Hematopoietic multipotent progenitor cell treated with erythropoietin and hydrocortisone succinate and interleukin-3 and kit ligand, for 4 days (in vitro differentiated cells): Measurements from ENCODE around the gene ZSWIM8.
A peak's percentile ranks its signal among the peaks of the same experiment; 100 is the strongest.
"Not testable (repeated sequence)": the region's sequence is repeated elsewhere in the genome, so short reads cannot be mapped to it uniquely, and the experiment has no call there.

ENCODE experiments used
- DNase-seq: peaks from one replicate; pipeline ENCODE4 v3.0.0-alpha.2; 2015

ZSWIM8 gene

DNA sequence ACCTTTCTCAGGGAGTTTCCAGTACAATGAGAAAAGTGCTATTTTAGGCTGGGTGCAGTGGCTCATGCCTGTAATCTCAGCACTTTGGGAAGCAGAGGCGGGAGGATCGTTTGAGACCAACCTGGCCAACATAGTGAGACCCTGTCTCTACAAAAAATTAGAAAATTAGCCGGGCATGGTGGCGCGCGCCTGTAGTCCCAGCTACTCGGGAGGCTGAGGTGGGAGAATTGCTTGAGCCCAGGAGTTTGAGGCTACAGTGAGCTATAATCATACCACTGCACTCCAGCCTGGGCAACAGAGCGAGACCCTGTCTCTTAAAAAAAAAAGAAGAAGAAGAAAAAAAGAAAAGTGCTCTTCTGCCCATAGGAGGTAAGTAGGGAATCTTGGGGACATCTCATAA, 10.6 kb downstream of the ZSWIM8 start:
- DNase-seq, result not testable (repeated sequence)

DNA sequence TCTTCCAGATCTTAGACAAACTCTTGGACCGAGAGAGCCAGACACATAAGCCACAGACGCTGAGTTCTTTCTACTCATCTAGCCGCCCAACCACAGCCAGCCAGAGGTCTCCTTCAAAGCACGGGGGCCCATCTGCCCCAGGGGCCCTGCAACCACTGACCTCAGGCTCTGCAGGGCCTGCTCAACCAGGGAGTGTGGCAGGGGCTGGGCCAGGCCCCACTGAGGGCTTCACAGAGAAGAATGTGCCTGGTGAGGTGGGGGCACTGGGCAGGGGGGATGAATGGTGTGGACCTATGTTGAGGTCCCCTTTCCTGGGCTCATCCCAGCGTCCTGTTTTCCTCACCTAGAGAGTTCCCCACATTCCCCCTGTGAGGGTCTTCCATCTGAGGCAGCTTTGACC, 11.4 kb downstream of the ZSWIM8 start:
- DNase-seq, result no peak

DNA sequence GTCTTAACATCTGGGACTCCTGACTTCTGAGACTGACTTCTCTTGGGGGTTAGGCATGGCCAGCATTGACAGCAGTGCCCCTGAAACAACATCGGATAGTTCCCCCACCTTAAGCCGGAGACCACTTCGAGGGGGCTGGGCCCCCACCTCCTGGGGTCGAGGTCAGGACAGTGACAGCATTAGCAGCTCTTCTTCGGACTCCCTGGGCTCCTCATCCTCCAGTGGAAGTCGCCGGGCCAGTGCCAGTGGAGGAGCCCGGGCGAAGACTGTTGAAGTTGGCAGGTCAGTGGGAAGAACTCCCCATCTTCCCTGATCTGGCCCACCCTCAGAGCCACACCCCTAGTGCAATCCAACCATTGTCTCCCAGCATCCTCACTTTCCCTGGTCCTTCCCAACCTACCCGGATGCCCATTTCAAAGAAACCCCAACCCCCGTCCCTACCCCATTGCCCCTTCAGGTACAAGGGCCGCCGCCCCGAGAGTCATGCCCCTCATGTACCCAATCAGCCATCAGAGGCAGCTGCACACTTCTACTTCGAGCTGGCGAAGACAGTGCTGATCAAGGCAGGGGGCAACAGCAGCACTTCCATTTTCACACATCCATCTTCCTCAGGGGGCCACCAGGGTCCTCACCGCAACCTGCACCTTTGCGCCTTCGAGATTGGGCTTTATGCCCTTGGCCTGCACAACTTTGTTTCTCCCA, 12.1 kb downstream of the ZSWIM8 start:
- DNase-seq, result no peak

DNA sequence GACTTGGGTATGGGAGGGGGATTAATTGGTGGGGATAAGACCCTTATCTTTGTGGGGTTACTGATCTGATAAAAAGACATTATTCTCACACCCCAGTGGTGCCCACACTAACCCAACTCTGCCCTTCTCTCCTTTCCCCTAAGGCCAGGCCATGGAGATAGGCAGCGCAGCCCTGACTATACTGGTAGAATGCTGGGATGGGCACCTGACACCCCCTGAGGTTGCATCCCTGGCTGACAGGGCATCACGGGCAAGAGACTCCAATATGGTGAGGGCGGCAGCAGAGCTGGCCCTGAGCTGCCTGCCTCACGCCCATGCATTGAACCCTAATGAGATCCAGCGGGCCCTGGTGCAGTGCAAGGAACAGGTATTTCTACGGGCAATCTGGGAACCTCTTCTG, 12.7 kb downstream of the ZSWIM8 start:
- no peak for DNase-seq

DNA sequence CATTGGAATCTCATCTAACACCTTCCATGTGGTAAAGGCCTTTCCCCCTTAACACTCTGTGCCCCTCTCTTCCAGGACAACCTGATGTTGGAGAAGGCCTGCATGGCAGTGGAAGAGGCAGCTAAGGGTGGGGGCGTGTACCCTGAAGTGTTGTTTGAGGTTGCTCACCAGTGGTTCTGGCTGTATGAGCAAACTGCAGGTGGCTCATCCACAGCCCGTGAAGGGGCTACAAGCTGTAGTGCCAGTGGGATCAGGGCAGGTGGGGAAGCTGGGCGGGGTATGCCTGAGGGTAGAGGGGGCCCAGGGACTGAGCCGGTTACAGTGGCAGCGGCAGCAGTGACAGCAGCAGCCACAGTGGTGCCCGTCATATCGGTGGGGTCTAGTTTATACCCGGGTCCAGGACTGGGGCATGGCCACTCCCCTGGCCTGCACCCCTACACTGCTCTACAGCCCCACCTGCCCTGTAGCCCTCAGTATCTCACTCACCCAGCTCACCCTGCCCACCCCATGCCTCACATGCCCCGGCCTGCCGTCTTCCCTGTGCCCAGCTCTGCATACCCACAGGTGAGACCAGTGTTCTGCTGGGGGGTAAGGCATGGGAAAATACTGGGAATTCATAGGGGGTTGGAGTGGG, 13.6 kb downstream of the ZSWIM8 start:
- DNase-seq, result no peak

DNA sequence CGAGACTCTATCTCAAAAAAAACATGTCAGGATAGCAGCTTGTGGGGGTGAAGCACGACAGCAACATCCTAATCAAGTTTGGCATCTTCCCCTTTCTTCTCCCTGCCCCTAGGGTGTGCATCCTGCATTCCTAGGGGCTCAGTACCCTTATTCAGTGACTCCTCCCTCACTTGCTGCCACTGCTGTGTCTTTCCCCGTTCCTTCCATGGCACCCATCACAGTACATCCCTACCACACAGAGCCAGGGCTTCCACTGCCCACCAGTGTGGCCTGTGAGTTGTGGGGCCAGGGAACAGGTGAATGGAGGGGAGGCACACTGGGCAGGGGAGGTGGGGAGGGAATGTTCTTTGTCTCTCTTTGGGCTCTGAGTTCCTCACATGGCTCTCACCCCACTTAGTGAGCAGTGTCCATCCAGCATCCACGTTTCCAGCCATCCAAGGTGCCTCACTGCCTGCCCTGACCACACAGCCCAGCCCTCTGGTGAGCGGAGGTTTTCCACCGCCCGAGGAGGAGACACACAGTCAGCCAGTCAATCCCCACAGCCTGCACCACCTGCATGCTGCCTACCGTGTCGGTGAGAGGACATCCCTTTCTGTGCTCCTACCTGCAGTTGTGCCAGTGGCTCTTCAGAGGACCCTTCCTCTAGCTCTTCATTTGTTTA, 14.6 kb downstream of the ZSWIM8 start:
- no peak for DNase-seq

DNA sequence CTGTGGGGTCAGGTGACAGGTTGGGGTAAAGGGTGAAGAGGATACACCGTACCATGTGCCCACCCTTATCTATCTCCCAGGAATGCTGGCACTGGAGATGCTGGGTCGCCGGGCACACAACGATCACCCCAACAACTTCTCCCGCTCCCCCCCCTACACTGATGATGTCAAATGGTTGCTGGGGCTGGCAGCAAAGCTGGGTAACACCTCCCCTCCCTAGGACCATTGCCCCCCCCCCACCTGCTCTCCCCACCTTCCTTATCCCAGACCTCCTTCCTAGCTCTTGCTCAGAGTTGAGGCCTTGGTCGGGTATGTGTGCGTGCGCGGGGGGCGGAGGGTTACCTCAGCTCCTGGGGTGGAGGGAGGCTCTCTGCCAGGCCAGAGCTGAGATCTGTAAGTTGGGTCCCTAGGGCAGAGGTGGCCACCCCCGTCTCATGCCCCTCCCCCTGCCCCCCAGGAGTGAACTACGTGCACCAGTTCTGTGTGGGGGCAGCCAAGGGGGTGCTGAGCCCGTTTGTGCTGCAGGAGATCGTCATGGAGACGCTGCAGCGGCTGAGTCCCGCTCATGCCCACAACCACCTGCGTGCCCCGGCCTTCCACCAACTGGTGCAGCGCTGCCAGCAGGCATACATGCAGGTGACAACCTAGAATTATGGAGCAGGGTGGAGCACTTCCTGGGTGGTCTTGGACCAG, 15.3 kb downstream of the ZSWIM8 start:
- no peak for DNase-seq

DNA sequence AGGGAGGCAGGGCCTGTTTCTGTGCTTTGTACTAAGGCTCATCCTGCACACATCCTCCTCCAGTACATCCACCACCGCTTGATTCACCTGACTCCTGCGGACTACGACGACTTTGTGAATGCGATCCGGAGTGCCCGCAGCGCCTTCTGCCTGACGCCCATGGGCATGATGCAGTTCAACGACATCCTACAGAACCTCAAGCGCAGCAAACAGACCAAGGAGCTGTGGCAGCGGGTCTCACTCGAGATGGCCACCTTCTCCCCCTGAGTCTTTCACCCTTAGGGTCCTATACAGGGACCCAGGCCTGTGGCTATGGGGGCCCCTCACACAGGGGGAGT, 15.8 kb downstream of the ZSWIM8 start:
- no peak for DNase-seq

DNA sequence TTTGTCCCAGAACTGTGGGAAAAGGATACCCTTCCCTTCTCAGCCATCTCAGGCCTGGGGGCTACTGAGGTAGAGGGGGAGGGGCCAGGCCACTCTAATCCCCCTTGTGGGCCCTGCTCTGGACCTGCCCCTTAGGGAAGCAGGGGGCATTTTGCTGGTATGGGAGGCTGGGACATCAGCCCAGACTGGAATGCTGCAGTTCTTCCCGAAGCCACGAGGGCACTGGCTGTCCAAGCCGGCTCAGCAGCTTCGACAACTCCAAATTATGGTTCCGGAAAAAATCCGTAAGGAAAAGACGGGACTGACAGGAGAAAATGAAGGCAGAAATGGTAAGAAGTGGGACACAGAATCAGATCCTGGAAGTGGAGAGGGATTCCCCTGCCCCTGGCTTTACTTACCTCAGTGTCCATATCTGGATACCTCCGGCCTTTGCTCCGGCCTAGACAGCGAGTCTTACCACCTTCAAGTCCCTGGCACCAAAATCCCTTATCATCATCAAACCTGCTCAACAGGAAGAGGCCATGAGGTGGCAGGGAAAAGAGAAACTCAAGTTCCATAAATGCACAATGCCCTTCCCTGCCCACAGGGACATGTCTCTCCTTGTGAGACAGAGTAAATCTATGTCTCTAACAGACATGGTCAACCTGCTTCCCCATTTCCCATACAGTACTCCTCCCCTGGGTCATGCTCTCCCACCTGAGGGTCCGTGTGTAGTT, 17.0 kb downstream of the ZSWIM8 start:
- DNase-seq, result no peak

DNA sequence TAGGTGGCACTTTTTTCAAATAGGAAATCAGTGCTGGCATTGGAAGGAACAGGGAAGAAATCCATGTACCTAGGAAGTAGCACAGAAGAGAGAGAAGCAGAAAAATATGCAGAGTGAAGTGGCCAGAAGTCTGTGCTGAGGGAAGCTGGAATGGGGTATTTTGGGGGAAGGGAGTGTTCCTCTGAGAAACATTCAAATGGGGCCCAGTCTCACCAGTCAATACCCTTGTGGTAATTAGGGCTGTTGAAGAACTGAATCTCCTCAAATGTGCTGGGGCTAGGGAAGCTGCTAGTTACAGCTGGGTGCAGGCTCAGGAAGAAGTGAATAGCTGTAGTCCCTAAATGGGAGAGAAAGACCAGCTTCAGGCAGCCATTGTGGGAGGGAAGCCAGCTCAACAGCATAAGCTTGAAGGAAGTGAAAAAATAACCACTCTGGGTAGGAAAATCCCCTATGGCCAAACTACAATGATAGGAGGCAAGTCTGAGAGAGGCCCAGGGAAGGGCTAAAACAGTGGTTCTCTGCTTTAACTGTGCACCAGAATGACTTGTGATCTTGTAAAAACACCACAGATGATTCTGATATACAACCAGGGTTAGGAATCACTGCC, 18.4 kb downstream of the ZSWIM8 start:
- DNase-seq, result no peak

DNA sequence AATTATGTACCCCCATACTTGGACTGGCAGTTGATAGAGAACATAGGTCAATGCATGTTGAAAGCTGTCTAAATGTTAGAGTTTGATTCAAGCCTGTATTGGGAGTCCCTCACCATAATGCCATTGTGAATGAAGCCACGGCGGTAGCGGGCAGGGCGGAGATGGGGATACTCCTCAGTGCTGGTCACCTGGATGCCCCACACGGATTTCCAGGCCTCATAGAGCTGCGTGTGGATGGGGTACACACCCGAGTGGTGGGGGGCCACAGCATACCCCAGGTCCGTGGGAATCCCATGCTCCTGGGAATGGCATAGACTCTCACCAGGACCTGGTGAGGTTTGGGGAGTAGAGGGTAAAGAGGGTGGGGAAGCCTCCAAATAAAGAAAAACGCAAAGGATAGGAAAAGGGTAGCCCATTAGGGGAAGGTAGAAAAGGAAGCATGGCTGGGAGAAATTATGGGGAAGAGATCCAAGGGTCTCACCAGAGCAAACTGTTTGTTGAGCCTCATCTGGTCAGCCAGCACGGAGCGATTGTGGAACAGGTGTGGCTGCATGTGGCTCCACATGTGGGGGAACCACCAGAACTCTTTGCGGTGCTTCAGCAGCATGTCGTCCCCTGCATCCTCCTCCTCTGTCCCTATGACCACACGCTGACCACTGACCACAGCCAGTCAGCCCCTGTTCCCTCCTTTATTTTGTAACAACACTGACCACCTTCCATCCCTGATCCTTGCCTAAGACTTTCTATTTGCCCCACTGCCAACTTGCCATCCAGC, 21.0 kb downstream of the ZSWIM8 start:
- no peak for DNase-seq

DNA sequence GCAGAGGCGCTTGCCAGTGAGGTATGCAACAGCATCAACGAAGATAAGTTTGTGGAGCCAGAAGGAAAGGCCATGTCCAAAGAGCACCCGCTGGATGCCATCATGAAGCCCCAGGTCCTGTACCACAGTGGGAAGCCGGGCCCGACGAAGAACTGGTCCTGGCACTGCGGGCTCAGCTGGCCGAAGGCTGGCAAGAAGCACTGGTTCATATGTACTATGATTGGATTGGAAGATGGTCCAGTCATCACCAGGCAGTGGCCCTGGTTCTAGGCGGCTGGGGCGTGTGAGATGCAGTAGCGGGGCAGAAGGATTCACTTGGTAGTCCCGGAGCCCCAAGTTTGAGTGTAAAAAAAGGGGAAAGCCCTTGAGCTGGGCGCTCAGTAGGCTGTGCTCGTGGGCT, 22.1 kb downstream of the ZSWIM8 start:
- DNase-seq, result no peak

DNA sequence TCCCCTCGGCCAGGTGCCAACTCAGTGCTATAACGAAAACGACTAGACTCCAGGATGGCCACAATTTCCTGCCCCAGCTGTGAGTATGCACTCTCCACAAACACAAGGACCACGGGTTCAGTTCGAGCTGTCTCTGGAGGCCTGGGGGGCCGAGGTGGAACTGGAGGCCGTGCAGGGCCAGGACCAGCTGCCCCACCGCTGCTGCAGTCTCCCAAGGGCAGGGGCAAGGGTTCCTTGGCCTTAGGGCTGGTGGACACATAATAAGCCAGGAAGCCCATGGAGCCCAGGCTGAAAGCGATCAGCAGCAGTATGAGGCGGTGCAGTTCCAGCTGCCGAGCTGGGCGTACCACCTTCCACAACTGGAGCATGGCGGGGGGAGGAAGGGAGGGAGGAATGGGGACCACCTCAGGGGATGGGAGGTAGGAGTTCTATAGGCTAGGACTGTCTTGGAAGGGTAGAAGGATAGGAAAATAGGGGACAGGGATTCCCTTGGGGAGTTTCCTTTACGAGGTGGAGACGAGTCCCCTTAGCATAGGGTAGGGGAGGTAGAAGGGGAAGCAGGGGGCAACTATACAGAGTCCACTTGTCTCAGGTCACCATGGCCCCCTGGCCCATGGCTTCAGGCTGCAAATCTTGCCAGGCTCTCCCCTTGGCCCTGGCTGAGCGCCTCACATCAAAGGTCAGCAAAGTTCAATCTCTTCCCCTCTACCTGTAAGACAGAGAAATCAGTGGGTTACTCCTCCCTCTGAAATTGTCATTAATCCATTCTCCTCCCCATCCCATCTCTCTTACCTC, 22.8 kb downstream of the ZSWIM8 start:
- DNase-seq, result no peak

DNA sequence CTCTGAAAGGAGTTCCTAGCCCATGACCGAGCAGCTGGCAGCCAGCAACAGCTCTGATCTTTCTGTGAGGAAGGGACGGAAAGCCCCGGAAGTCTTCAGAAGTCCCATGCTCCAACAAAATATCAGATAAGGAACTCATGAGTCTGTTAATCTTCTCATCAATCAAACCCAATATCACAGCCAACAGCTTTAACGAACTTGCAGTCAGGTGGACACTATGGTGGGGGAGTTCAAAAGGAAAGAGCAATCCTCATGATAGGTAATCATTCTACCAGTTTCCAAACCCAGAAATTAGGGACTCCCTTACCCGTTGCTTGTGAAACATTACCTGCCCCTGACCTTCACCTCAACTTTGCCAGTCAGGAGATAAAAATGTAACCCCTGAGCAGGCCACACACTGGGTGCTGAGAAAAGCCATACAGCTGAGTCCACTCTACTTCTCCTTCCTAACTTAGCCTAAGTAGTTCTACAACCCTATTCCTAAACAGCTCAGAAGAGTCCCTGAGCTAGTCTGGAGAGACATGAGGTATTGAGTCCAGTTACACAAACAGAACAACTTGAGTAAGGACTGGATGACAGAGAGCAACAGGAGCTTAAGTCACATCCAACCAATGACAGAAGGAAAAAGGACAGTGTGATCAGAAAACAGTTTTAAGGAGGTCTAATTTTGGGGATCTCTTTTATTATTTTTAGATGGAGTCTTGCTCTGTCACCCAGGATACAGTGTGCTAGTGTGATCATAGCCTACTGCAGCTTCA, 23.8 kb downstream of the ZSWIM8 start:
- no peak for DNase-seq

DNA sequence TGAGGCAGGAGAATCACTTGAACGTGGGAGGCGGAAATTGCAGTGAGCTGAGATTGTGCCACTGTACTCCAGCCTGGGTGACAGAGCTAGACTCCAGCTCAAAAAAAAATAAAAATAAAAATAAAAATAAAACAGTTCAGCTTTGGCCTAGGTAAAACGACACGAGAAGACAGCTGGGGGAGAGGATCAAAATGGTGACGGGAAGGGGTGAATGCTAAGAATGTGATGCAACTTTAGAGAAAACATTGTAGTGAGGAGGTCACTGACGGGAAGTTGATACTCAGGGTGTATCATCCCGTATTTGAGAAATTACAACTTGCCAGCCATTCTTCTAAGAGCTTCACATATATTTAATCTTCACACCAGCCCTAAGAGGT, 24.9 kb downstream of the ZSWIM8 start:
- DNase-seq, result no peak

DNA sequence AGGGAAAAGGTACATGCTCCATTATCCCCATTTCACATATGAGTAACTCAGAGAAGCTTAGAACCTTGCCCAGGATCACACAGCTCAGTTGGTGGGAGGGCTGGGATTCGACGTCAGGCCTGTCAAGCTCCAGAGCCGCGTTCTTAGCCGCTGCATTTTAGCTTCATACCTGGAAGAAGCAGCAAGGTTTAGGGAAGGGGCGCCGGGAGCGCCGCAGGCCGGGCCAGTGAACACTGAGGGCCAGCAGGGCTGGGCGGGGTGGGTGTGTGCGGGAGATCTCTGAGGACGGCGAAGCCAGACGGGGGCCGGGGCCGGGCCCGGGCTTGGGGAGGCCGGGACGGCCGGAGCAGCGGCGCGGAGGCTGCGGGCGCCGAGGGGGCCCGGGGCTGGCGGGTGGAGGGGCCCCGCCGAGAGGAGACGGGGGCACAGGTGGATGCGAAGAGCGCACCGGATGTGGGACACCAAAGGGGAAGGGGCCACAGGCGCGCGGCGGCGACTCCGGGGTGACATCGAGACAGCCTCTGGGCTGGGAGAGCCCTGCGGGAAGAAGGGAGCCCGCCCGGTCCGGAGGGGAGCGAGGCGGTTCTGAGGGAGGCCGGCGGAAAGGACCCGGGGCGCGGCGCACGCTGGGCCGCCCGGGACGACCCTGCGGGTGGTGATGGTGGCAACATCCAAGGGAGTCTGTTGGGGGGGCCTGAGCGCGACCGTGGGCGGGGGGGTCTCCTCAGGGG, 25.5 kb downstream of the ZSWIM8 start:
- peak; percentile 53 for DNase-seq

DNA sequence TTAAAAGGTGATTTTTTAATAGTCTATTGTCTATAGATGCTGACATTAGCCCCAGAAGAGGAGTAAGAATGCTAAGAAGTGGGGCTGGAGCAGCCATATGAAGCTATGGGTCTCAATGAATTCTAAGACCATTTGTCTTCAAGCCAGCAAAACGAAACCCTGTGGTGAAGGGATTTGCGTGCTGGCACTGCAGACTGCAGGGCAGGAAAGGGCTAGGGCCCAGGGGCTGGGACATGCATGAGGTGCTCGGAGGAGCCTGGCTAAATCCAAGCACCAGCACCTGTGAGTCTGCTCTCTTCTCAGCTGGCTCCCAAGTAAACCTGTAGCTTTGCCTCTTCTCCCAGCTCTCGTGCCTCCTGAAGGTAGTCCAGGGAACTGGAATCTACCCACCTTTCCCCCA, 27.3 kb downstream of the ZSWIM8 start:
- DNase-seq, result no peak

DNA sequence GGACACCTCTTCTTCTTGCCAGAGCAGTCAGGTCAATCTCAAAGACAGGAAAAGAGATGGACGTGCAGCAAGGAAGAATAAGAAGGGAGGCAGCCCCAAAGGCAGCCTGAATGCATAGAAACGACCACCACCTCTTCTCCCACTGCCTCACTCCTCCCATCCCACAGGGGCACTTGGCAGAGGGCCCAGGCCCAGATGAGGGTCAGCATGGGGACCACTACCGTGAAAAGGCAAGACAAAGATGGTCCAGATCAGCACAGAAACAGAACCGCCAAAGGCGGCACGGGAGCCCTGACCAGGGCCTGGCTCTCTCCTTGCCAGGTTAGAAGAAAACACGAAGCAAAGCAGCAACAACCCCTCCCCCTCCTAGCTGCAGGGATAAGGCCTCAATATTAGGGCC, 27.9 kb downstream of the ZSWIM8 start:
- DNase-seq, result no peak

DNA sequence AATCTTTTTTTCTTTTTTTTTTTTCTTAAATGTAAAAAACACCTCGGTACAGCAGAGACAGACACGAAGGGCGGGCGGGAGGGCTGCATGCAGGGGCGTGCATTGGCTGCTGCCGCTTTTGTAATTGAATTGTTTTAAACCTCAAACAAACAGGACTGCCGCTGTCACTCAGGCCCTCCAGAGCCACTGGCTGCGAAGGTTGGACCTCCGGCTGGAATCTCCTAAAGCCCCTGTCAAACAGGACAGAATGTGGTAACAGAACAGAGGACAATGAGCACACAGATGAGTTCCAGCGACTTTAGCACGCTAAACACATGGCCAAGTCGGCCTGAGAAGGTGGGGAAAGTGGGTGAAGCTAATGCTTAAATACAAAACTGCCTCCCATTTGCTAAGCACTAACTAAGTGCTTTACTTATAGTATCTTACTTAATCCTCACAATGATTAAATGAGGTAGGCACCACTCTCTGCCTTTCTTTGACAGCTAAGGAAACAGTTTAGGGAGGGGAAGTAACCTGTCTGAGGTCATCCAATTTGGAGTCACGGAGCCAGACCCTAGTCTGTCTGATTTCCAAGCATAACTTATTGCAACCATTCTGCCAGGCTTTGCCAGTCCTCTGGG, 29.0 kb downstream of the ZSWIM8 start:
- no peak for DNase-seq
